ENCODE data around the gene TCF4.

DNA sequence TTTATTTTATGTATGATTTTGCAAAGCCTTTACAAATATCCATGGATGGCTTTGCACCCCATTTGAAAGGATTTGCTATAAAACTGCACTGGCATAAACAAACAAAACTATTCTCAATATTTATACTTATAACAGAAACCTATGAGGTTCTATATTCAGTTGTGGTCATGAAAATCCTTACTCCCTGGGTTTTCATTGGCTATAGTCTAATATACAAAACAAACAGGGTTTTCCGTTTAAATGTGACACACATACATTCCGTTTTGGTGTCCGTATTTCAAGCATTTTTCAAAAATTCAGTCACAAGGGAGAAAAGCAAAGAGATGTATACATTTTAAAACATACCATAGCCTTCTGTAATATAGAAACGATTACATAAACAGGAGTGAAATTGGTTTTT lies 100.0 kb downstream of the TCF4 start:
- TF ChIP-seq, protein P1, sequence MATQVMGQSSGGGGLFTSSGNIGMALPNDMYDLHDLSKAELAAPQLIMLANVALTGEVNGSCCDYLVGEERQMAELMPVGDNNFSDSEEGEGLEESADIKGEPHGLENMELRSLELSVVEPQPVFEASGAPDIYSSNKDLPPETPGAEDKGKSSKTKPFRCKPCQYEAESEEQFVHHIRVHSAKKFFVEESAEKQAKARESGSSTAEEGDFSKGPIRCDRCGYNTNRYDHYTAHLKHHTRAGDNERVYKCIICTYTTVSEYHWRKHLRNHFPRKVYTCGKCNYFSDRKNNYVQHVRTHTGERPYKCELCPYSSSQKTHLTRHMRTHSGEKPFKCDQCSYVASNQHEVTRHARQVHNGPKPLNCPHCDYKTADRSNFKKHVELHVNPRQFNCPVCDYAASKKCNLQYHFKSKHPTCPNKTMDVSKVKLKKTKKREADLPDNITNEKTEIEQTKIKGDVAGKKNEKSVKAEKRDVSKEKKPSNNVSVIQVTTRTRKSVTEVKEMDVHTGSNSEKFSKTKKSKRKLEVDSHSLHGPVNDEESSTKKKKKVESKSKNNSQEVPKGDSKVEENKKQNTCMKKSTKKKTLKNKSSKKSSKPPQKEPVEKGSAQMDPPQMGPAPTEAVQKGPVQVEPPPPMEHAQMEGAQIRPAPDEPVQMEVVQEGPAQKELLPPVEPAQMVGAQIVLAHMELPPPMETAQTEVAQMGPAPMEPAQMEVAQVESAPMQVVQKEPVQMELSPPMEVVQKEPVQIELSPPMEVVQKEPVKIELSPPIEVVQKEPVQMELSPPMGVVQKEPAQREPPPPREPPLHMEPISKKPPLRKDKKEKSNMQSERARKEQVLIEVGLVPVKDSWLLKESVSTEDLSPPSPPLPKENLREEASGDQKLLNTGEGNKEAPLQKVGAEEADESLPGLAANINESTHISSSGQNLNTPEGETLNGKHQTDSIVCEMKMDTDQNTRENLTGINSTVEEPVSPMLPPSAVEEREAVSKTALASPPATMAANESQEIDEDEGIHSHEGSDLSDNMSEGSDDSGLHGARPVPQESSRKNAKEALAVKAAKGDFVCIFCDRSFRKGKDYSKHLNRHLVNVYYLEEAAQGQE (IDR thresholded peaks at IDR 0.05; ENCODE audit: insufficient replicate concordance, low read depth): no peak
- TF ChIP-seq, protein P2, sequence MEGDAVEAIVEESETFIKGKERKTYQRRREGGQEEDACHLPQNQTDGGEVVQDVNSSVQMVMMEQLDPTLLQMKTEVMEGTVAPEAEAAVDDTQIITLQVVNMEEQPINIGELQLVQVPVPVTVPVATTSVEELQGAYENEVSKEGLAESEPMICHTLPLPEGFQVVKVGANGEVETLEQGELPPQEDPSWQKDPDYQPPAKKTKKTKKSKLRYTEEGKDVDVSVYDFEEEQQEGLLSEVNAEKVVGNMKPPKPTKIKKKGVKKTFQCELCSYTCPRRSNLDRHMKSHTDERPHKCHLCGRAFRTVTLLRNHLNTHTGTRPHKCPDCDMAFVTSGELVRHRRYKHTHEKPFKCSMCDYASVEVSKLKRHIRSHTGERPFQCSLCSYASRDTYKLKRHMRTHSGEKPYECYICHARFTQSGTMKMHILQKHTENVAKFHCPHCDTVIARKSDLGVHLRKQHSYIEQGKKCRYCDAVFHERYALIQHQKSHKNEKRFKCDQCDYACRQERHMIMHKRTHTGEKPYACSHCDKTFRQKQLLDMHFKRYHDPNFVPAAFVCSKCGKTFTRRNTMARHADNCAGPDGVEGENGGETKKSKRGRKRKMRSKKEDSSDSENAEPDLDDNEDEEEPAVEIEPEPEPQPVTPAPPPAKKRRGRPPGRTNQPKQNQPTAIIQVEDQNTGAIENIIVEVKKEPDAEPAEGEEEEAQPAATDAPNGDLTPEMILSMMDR (IDR thresholded peaks at IDR 0.05; ENCODE audit: insufficient read depth, low read length): no peak
- no peak for TF ChIP-seq POLR2AphosphoS5 (IDR thresholded peaks at IDR 0.05; ENCODE audit: low read depth)
- no peak for TF ChIP-seq GABPA (IDR thresholded peaks at IDR 0.05; ENCODE audit: low read depth)

All from HL-60 (cell line).